Measurements from ENCODE around the gene PCDHGA5.
A peak's percentile ranks its signal among the peaks of the same experiment; 100 is the strongest.
"Not testable (repeated sequence)": the region's sequence is repeated elsewhere in the genome, so short reads cannot be mapped to it uniquely, and the experiment has no call there.

Gene PCDHGA5

GRCh38 chr5:141363952-141364660 is at the start of gene PCDHGA5:
Gene PCDHGA5 (plus strand): TSS chr5:141364162. CDS start chr5:141364331, 169 bp downstream.
- peak within 1 kb of the TSS; percentile 7 for H3K4me3 ChIP-seq (ENCODE audit: low read depth, low read length)
- TF ChIP-seq CTCF (IDR thresholded peaks at IDR 0.05; ENCODE audit: low read depth, low read length): no peak
- in situ Hi-C loops (cut with HindIII; ENCODE audit: low sequenced_read_pairs): no loop called here
- DNase-seq (ENCODE audit: low read depth, low spot score): no peak

GRCh38 chr5:141316963-141317362 is 47.0 kb upstream of the PCDHGA5 start:
- H3K4me3 ChIP-seq (ENCODE audit: low read depth, low read length); DNase-seq (ENCODE audit: low read depth, low spot score); in situ Hi-C loops (cut with HindIII; ENCODE audit: low sequenced_read_pairs): not testable (repeated sequence)

GRCh38 chr5:141319202-141319601 is 44.8 kb upstream of the PCDHGA5 start:
- DNase-seq (ENCODE audit: low read depth, low spot score): no peak
- in situ Hi-C loops (cut with HindIII; ENCODE audit: low sequenced_read_pairs): no loop called here
- TF ChIP-seq CTCF (IDR thresholded peaks at IDR 0.05; ENCODE audit: low read depth, low read length): no peak
- no peak overlapping the region for H3K4me3 ChIP-seq (ENCODE audit: low read depth, low read length)

GRCh38 chr5:141319699-141320098 is 44.3 kb upstream of the PCDHGA5 start:
- H3K4me3 ChIP-seq (ENCODE audit: low read depth, low read length): peak overlapping the region; percentile 79
- in situ Hi-C loops (cut with HindIII; ENCODE audit: low sequenced_read_pairs): no loop called here
- no peak for TF ChIP-seq CTCF (IDR thresholded peaks at IDR 0.05; ENCODE audit: low read depth, low read length)
- DNase-seq (ENCODE audit: low read depth, low spot score): no peak

- H3K4me3 ChIP-seq (ENCODE audit: low read depth, low read length): peak within 1 kb of the TSS; percentile 79
- peak; percentile 96 for DNase-seq (ENCODE audit: low read depth, low spot score)
- peak; percentile 89 for TF ChIP-seq CTCF (IDR thresholded peaks at IDR 0.05; ENCODE audit: low read depth, low read length)
- in situ Hi-C loops (cut with HindIII; ENCODE audit: low sequenced_read_pairs): no loop called here
Observed at GRCh38 chr5:141320225-141321169, 43.5 kb upstream of the PCDHGA5 start, which contains the start of gene TAF7. Gene TAF7 (minus strand): TSS chr5:141320784. CDS start chr5:141320044, 740 bp downstream.

GRCh38 chr5:141322261-141322660 is 41.7 kb upstream of the PCDHGA5 start:
- no peak overlapping the region for H3K4me3 ChIP-seq (ENCODE audit: low read depth, low read length)

More at GRCh38 chr5:141322261-141322660, 41.7 kb upstream of the PCDHGA5 start:
- TF ChIP-seq CTCF (IDR thresholded peaks at IDR 0.05; ENCODE audit: low read depth, low read length): no peak
- DNase-seq (ENCODE audit: low read depth, low spot score): no peak
- in situ Hi-C loops (cut with HindIII; ENCODE audit: low sequenced_read_pairs): no loop called here
